ENCODE data around the gene SMG6. TPM values are rescaled to one million over a fixed set of nuclear protein-coding genes. Genes with fewer than 3 reads are reported as not detected.
A peak's percentile ranks its signal among the peaks of the same experiment; 100 is the strongest.

SMG6 gene
- total RNA-seq, 1 experiment from 2014 or later = 33.8 TPM

DNA sequence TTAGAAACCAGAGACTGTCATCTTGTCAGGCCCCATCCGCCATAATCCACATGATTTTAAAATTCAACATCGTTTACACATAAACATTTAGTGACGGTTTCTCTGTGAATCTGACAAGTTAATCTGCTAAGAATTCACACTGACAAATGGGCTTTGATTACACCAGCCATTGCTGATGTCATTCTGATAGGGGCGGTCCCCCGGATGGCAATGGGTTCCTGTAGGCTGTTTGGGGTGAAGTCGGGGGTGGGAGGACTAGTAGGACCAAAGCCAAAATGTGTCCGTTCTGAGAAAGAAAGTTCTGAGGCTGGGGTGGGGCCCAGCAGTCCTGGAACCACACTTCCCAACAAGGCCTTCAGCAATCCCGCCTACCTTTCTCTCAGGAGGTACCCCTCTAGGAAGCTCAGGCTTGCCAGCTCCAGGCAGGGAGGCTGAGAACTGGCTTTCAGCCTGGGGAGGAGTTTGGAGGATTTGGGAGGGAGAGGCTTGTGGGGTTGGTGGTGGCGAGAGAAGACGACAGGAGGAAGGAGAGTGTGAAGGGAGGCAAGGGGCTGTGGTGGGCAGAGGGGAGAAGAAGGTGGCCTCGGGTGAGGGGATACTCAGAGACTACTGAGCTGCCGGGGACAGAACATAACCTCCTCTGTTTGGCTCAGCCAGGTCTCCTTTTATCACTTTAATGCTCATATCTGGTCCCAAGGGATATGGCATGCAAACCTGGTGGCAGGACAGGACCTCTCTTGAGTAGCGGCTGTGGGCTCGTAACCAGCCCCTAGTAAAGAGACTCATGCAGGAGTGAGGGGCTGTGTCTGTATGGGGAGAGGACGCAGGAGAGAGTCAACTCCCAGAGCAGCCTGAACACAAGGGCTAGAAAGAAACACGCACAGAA lies 240.1 kb downstream of the SMG6 start:
- DNase-seq = no peak
- ChIA-PET CTCF (interaction anchor here (1.4 kb wide), 1 partner anchor 9 kb away, joined by 3 read pairs; no protein-coding TSS in a partner anchor), POLR2A (no interaction called here)
- Mint-ChIP-seq H3K4me1 (ENCODE audit: low read depth, unreplicated experiment) (peaks cover 8% of the 10 kb centered on the region), H3K36me3 (ENCODE audit: insufficient read depth, unreplicated experiment) (peaks cover 18% of the 10 kb centered on the region), H3K9me3 (ENCODE audit: unreplicated experiment) (no peaks in the 10 kb centered on the region), H3K4me3 (ENCODE audit: unreplicated experiment) (no peak overlapping the region), H3K27ac (ENCODE audit: unreplicated experiment) (peak overlapping the region; percentile 62), H3K27me3 (ENCODE audit: insufficient read depth, unreplicated experiment) (no peaks in the 10 kb centered on the region)
- TF ChIP-seq, protein P1, sequence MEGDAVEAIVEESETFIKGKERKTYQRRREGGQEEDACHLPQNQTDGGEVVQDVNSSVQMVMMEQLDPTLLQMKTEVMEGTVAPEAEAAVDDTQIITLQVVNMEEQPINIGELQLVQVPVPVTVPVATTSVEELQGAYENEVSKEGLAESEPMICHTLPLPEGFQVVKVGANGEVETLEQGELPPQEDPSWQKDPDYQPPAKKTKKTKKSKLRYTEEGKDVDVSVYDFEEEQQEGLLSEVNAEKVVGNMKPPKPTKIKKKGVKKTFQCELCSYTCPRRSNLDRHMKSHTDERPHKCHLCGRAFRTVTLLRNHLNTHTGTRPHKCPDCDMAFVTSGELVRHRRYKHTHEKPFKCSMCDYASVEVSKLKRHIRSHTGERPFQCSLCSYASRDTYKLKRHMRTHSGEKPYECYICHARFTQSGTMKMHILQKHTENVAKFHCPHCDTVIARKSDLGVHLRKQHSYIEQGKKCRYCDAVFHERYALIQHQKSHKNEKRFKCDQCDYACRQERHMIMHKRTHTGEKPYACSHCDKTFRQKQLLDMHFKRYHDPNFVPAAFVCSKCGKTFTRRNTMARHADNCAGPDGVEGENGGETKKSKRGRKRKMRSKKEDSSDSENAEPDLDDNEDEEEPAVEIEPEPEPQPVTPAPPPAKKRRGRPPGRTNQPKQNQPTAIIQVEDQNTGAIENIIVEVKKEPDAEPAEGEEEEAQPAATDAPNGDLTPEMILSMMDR (IDR thresholded peaks at IDR 0.05; ENCODE audit: insufficient read depth in 1 of 2, low read depth in 1 of 2, low read length in 1 of 2, severe bottlenecking in 1 of 2, unreplicated experiment in 1 of 2) = no peak
- intact Hi-C loops (cut with micrococcal nuclease; ENCODE audit: unreplicated experiment) = no loop called here
- BruUV-seq (replicated peaks) = no TSS peak
- Histone ChIP-seq H3K9me3 (no peaks in the 10 kb centered on the region), H3K4me3 (ENCODE audit: low read depth, low read length) (no peak overlapping the region), H3K36me3 (ENCODE audit: control insufficient read depth, insufficient read depth, low read length) (peaks cover 3% of the 10 kb centered on the region; the same call in 1 of the 2 replicates), H3K4me1 (0 out of 2 replicates have a peak, but pooled peaks cover 6% of the 10 kb centered on the region), H3K27me3 (replicated peaks; ENCODE audit: control insufficient read depth, insufficient read depth, low read length) (no peaks in the 10 kb centered on the region)

- Mint-ChIP-seq H3K4me1 (ENCODE audit: low read depth, unreplicated experiment) (peaks cover 8% of the 10 kb centered on the region), H3K4me3 (ENCODE audit: unreplicated experiment) (no peak overlapping the region), H3K9me3 (ENCODE audit: unreplicated experiment) (no peaks in the 10 kb centered on the region), H3K36me3 (ENCODE audit: insufficient read depth, unreplicated experiment) (peaks cover 18% of the 10 kb centered on the region), H3K27me3 (ENCODE audit: insufficient read depth, unreplicated experiment) (no peaks in the 10 kb centered on the region), H3K27ac (ENCODE audit: unreplicated experiment) (no peak overlapping the region)
- Histone ChIP-seq H3K4me3 (ENCODE audit: low read depth, low read length) (no peak overlapping the region), H3K4me1 (0 out of 2 replicates have a peak, but pooled peaks cover 6% of the 10 kb centered on the region), H3K9me3 (no peaks in the 10 kb centered on the region), H3K36me3 (ENCODE audit: control insufficient read depth, insufficient read depth, low read length) (peaks cover 3% of the 10 kb centered on the region; the same call in 1 of the 2 replicates), H3K27me3 (replicated peaks; ENCODE audit: control insufficient read depth, insufficient read depth, low read length) (no peaks in the 10 kb centered on the region)
- DNase-seq = no peak
- TF ChIP-seq, protein P1 (IDR thresholded peaks at IDR 0.05; ENCODE audit: insufficient read depth in 1 of 2, low read depth in 1 of 2, low read length in 1 of 2, severe bottlenecking in 1 of 2, unreplicated experiment in 1 of 2) = no peak
- CTCF ChIA-PET = interaction anchor here (1.4 kb wide), 1 partner anchor 8 kb away, joined by 3 read pairs; no protein-coding TSS in a partner anchor
- no TSS peak for BruUV-seq (replicated peaks)
- intact Hi-C loops (cut with micrococcal nuclease; ENCODE audit: unreplicated experiment) = no loop called here
- POLR2A ChIA-PET = no interaction called here
Observed at GRCh38 chr17:2062571-2063183, 240.9 kb downstream of the SMG6 start.

- no peak overlapping the region for H3K4me3 Mint-ChIP-seq (ENCODE audit: unreplicated experiment)
- Histone ChIP-seq H3K9me3 (no peaks in the 10 kb centered on the region), H3K4me3 (ENCODE audit: low read depth, low read length) (no peak overlapping the region), H3K4me1 (no peaks in the 10 kb centered on the region), H3K27me3 (replicated peaks; ENCODE audit: control insufficient read depth, insufficient read depth, low read length) (no peaks in the 10 kb centered on the region), H3K36me3 (ENCODE audit: control insufficient read depth, insufficient read depth, low read length) (peaks cover 3% of the 10 kb centered on the region; the same call in 1 of the 2 replicates)
- DNase-seq = no peak
- ChIA-PET POLR2A (no interaction called here), CTCF (no interaction called here)
- no TSS peak for BruUV-seq (replicated peaks)
- no peaks in the 10 kb centered on the region for H3K9me3 Mint-ChIP-seq (ENCODE audit: unreplicated experiment)
- H3K36me3 Mint-ChIP-seq (ENCODE audit: insufficient read depth, unreplicated experiment) = peaks cover 18% of the 10 kb centered on the region
- no peaks in the 10 kb centered on the region for H3K4me1 Mint-ChIP-seq (ENCODE audit: low read depth, unreplicated experiment)
- H3K27me3 Mint-ChIP-seq (ENCODE audit: insufficient read depth, unreplicated experiment) = no peaks in the 10 kb centered on the region
- intact Hi-C loops (cut with micrococcal nuclease; ENCODE audit: unreplicated experiment) = no loop called here
- TF ChIP-seq, protein P1 (IDR thresholded peaks at IDR 0.05; ENCODE audit: insufficient read depth in 1 of 2, low read depth in 1 of 2, low read length in 1 of 2, severe bottlenecking in 1 of 2, unreplicated experiment in 1 of 2) = no peak
- no peak overlapping the region for H3K27ac Mint-ChIP-seq (ENCODE audit: unreplicated experiment)
Observed at GRCh38 chr17:2061441-2061958, 242.1 kb downstream of the SMG6 start.
